GM23338 (cell line): ENCODE measurements around the gene SHISA3. TPM values are rescaled to one million over a fixed set of nuclear protein-coding genes. Genes with fewer than 3 reads are reported as not detected.

Experiments
- ATAC-seq: fragments of 200-7000 bp; cut with Tn5 transposase; 3 replicates; pipeline ENCODE4 v1.9.1; 2020
- DNase-seq: peaks from one replicate; pipeline ENCODE4 v3.0.0-alpha.2; 2015; ENCODE audit warnings: low spot score
- H2AFZ ChIP-seq: fragments of 200-600 bp; sonication (generic); 2 replicates; pipeline ENCODE4 v1.8.0; 2016; ENCODE audit warnings: antibody characterized with exemption, mild to moderate bottlenecking, moderate library complexity
- H3F3A ChIP-seq: fragments of 200-600 bp; sonication (generic); replicated peaks from 2 replicates; pipeline ENCODE4 v1.8.0; 2017; ENCODE audit warnings: antibody characterized with exemption, mixed run types, low read depth
- H3K27ac ChIP-seq: fragments of 200-600 bp; sonication (generic); 2 replicates; pipeline ENCODE4 v1.6.1; 2016; ENCODE audit warnings: low read depth
- H3K27me3 ChIP-seq: fragments of 200-600 bp; sonication (generic); 2 replicates; pipeline ENCODE4 v1.8.0; 2016; ENCODE audit warnings: mild to moderate bottlenecking, mixed run types, moderate library complexity; ENCODE audit not compliant: insufficient read depth
- H3K36me3 ChIP-seq: fragments of 200-600 bp; sonication (generic); 2 replicates; pipeline ENCODE4 v1.8.0; 2016; ENCODE audit warnings: mild to moderate bottlenecking; ENCODE audit not compliant: insufficient read depth
- H3K4me1 ChIP-seq: fragments of 200-600 bp; sonication (generic); 2 replicates; pipeline ENCODE4 v1.8.0; 2016; ENCODE audit warnings: mild to moderate bottlenecking, moderate library complexity; ENCODE audit not compliant: insufficient read depth
- H3K4me2 ChIP-seq: fragments of 200-600 bp; sonication (generic); 2 replicates; pipeline ENCODE4 v1.7.1; 2017; ENCODE audit warnings: mixed run types
- H3K4me3 ChIP-seq: fragments of 200-600 bp; sonication (generic); 2 replicates; pipeline ENCODE4 v1.6.1; 2016; ENCODE audit warnings: mixed run types
- H3K79me2 ChIP-seq: fragments of 200-600 bp; sonication (generic); replicated peaks from 2 replicates; pipeline ENCODE4 v1.8.0; 2017; ENCODE audit warnings: mild to moderate bottlenecking; ENCODE audit not compliant: insufficient read depth
- H3K9me2 ChIP-seq: fragments of 200-600 bp; sonication (generic); 2 replicates; pipeline ENCODE4 v1.8.0; 2017; ENCODE audit not compliant: insufficient read depth
- H4K20me1 ChIP-seq: fragments of 200-600 bp; sonication (generic); replicated peaks from 2 replicates; pipeline ENCODE4 v1.8.0; 2017; ENCODE audit warnings: mild to moderate bottlenecking; ENCODE audit not compliant: insufficient read depth
- H3K27ac Mint-ChIP-seq: 2 replicates; pipeline ENCODE4 v1.8.0; 2020; ENCODE audit warnings: inconsistent platforms, mild to moderate bottlenecking, moderate library complexity, mixed read lengths
- H3K27me3 Mint-ChIP-seq: 3 replicates; pipeline ENCODE4 v1.8.0; 2022; ENCODE audit warnings: low read depth, mild to moderate bottlenecking, moderate library complexity, mixed read lengths, inconsistent platforms; ENCODE audit not compliant: insufficient read depth, poor library complexity
- H3K36me3 Mint-ChIP-seq: 3 replicates; pipeline ENCODE4 v1.8.0; 2021; ENCODE audit warnings: low read depth, mild to moderate bottlenecking, inconsistent platforms, moderate library complexity, mixed read lengths
- H3K4me1 Mint-ChIP-seq: 3 replicates; pipeline ENCODE4 v1.8.0; 2020; ENCODE audit warnings: mild to moderate bottlenecking, inconsistent platforms, mixed read lengths
- H3K4me3 Mint-ChIP-seq: 3 replicates; pipeline ENCODE4 v1.8.0; 2021; ENCODE audit warnings: moderate library complexity, mild to moderate bottlenecking, inconsistent platforms, mixed read lengths
- H3K9me3 Mint-ChIP-seq: 3 replicates; pipeline ENCODE4 v1.8.0; 2020; ENCODE audit warnings: moderate library complexity, mild to moderate bottlenecking, inconsistent platforms, mixed read lengths
- EZH2 ChIP-seq: fragments of 200-600 bp; sonication (generic); IDR thresholded peaks from one replicate; pipeline ENCODE4 v1.8.0; 2017; ENCODE audit warnings: antibody characterized with exemption, mild to moderate bottlenecking, low read depth; ENCODE audit not compliant: unreplicated experiment
- EZH2phosphoT487 ChIP-seq: fragments of 200-600 bp; sonication (generic); IDR thresholded peaks from one replicate; pipeline ENCODE4 v1.8.1; 2018; ENCODE audit warnings: antibody characterized with exemption; ENCODE audit not compliant: unreplicated experiment
- JUNB ChIP-seq: IDR thresholded peaks from one replicate; pipeline ENCODE4 v1.6.1; 2016; ENCODE audit warnings: antibody characterized with exemption; ENCODE audit not compliant: unreplicated experiment
- NANOG ChIP-seq: IDR thresholded peaks from 2 replicates; pipeline ENCODE4 v1.6.1; 2016; ENCODE audit warnings: antibody characterized with exemption, borderline replicate concordance
- POLR2AphosphoS5 ChIP-seq: IDR thresholded peaks from 2 replicates; pipeline ENCODE4 v1.6.1; 2016; ENCODE audit warnings: antibody characterized with exemption, low read depth
- ZNF331 ChIP-seq: fragments of 250-450 bp; sonication (Bioruptor Pico); IDR thresholded peaks from 2 replicates; pipeline ENCODE4 v1.5.0; 2020; ENCODE audit warnings: low read depth, mild to moderate bottlenecking, moderate library complexity
- ZNF462 ChIP-seq: fragments of 250-450 bp; sonication (Bioruptor Pico); IDR thresholded peaks from 2 replicates; pipeline ENCODE4 v1.5.0; 2020; ENCODE audit warnings: mild to moderate bottlenecking, moderate library complexity
- polyA plus RNA-seq: library from polyadenylated mRNA; unstranded; fragments of >200 nt; fragmentation: Nextera tagmentation; extraction: Ambion mirVana; gene quantifications from 2 replicates; pipeline ENCODE4 v1.2.1, GENCODE V29; 2016
- total RNA-seq: library from RNA; depleted of rRNA; stranded (reverse); fragments of >200 nt; shearing (Covaris generic); gene quantifications from 2 replicates; pipeline ENCODE4 v1.2.3, GENCODE V29; 2014
- TF ChIP-seq, protein P1 (sequence below): IDR thresholded peaks from one replicate; pipeline ENCODE4 v1.6.1; 2018; ENCODE audit warnings: antibody characterized with exemption; ENCODE audit not compliant: unreplicated experiment

The SHISA3 gene
- total and polyA plus RNA-seq, 2 experiments from 2014 or later: 4.4 to 5.0 TPM

DNA sequence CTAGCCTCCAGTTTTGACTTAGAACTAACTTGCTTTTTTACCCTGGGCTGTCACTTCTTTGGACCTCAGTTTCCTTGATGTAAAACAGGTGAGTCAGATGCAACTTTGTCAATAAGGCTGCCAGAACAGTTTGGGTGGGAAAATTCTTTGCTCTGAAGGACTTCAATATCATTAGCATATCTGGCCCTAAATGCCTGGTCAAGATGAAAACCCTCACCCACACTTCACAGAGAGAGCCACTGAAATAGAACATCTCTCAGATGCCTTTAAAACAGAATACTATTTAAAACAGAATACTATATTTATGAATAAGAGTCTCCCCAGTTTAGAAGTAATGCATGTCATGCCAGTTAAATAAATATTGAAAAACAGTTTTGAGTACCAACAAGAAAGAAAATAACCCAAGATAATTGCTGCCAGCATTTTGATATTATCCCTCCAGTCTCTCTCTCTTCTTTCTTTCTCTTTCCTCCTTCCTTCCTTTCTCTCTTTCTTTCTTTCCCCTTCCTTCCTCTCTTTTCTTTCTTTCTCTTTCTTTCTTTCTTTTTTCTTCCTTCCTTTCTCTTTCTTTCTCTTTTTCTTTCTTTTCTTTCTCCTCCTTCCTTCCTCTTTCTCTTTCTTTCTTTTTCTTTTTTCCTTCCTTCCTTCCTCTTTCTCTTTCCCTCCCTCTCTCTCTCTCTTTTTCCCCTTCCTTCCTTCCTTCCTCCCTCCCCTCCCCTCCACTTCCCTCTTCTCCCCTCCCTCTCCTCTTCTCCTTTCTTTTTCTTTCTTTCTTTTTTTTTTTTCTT is 32.8 kb upstream of the SHISA3 start:
- ATAC-seq (no peak), DNase-seq (no peak)
- no peaks in the 10 kb centered on the region for H3K4me1 ChIP-seq
- H3K9me2 ChIP-seq: no peaks in the 10 kb centered on the region; the same call in 1 of the 2 replicates
- no peak overlapping the region for H2AFZ ChIP-seq
- Mint-ChIP-seq H3K27ac (no peak overlapping the region), H3K27me3 (no peaks in the 10 kb centered on the region), H3K9me3 (no peaks in the 10 kb centered on the region; the same call in 2 of the 3 replicates), H3K36me3 (no peaks in the 10 kb centered on the region), H3K4me1 (no peaks in the 10 kb centered on the region), H3K4me3 (no peak overlapping the region)
- H3K27ac ChIP-seq: no peak overlapping the region
- no peaks in the 10 kb centered on the region for H3F3A ChIP-seq
- no peaks in the 10 kb centered on the region for H3K79me2 ChIP-seq
- H4K20me1 ChIP-seq: no peaks in the 10 kb centered on the region
- TF ChIP-seq, protein P1, sequence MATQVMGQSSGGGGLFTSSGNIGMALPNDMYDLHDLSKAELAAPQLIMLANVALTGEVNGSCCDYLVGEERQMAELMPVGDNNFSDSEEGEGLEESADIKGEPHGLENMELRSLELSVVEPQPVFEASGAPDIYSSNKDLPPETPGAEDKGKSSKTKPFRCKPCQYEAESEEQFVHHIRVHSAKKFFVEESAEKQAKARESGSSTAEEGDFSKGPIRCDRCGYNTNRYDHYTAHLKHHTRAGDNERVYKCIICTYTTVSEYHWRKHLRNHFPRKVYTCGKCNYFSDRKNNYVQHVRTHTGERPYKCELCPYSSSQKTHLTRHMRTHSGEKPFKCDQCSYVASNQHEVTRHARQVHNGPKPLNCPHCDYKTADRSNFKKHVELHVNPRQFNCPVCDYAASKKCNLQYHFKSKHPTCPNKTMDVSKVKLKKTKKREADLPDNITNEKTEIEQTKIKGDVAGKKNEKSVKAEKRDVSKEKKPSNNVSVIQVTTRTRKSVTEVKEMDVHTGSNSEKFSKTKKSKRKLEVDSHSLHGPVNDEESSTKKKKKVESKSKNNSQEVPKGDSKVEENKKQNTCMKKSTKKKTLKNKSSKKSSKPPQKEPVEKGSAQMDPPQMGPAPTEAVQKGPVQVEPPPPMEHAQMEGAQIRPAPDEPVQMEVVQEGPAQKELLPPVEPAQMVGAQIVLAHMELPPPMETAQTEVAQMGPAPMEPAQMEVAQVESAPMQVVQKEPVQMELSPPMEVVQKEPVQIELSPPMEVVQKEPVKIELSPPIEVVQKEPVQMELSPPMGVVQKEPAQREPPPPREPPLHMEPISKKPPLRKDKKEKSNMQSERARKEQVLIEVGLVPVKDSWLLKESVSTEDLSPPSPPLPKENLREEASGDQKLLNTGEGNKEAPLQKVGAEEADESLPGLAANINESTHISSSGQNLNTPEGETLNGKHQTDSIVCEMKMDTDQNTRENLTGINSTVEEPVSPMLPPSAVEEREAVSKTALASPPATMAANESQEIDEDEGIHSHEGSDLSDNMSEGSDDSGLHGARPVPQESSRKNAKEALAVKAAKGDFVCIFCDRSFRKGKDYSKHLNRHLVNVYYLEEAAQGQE: no peak
- no peak for TF ChIP-seq EZH2phosphoT487
- TF ChIP-seq ZNF331 (CRISPR knock-in tag): no peak
- no peak for TF ChIP-seq POLR2AphosphoS5
- no peak for TF ChIP-seq EZH2
- no peak for TF ChIP-seq JUNB
- no peak overlapping the region for H3K4me3 ChIP-seq
- no peaks in the 10 kb centered on the region for H3K36me3 ChIP-seq
- no peak overlapping the region for H3K4me2 ChIP-seq
- H3K27me3 ChIP-seq: no peaks in the 10 kb centered on the region

DNA sequence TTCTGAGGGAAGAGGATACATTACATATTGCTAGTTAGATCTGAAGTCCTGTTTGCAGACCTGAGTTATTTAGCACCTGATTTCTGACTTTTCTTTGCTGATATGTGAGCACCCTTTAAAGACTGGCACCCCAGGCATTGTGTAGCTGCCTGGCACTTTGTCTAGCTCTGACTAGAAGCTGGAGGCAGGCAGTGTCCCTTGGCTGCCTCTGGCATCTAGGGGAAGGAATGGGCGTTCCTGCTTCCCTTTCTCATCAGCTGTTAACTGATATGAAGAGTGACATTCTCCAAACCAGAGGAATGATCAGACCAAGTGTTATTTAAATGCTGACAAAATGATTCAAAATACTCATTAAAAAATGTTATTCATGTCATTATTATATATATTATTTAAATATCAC is 30.3 kb upstream of the SHISA3 start:
- H3K4me2 ChIP-seq: no peak overlapping the region
- Mint-ChIP-seq H3K4me1 (peaks cover 2% of the 10 kb centered on the region; the same call in 2 of the 3 replicates), H3K9me3 (peaks cover 3% of the 10 kb centered on the region; the same call in 1 of the 3 replicates), H3K36me3 (no peaks in the 10 kb centered on the region), H3K4me3 (no peak overlapping the region), H3K27ac (no peak overlapping the region), H3K27me3 (no peaks in the 10 kb centered on the region)
- H3K4me1 ChIP-seq: no peaks in the 10 kb centered on the region
- DNase-seq: no peak
- no peaks in the 10 kb centered on the region for H3K79me2 ChIP-seq
- H2AFZ ChIP-seq: no peak overlapping the region
- no peak overlapping the region for H3K27ac ChIP-seq
- no peaks in the 10 kb centered on the region; the same call in 1 of the 2 replicates for H3K9me2 ChIP-seq
- H4K20me1 ChIP-seq: no peaks in the 10 kb centered on the region
- ATAC-seq: no peak
- no peaks in the 10 kb centered on the region for H3F3A ChIP-seq
- H3K4me3 ChIP-seq: no peak overlapping the region
- H3K27me3 ChIP-seq: no peaks in the 10 kb centered on the region
- no peaks in the 10 kb centered on the region for H3K36me3 ChIP-seq
- TF ChIP-seq NANOG (no peak), JUNB (no peak), EZH2 (no peak), ZNF462 (CRISPR knock-in tag) (no peak)
